ENCODE results near the gene TMEM8B.
"Not testable (repeated sequence)": the region's sequence is repeated elsewhere in the genome, so short reads cannot be mapped to it uniquely, and the experiment has no call there.

Gene TMEM8B

GRCh38 chr9:35908504-35909125 lies 79.6 kb downstream of the TMEM8B start:
- DNase-seq (ENCODE audit: low spot score) = no peak

- DNase-seq (ENCODE audit: low spot score) = no peak
Measured at GRCh38 chr9:35909274-35909673, 80.2 kb downstream of the TMEM8B start, which contains the start of gene SPAAR. TSS of gene SPAAR (plus strand) at chr9:35909490. CDS start at chr9:35910464, 974 bp downstream.

GRCh38 chr9:35909687-35910612 lies 80.9 kb downstream of the TMEM8B start:
- DNase-seq (ENCODE audit: low spot score) = no peak

GRCh38 chr9:35910613-35911359 lies 81.8 kb downstream of the TMEM8B start:
- peak; percentile 42 for DNase-seq (ENCODE audit: low spot score)

GRCh38 chr9:35911690-35912089 lies 82.7 kb downstream of the TMEM8B start:
- DNase-seq (ENCODE audit: low spot score) = no peak

GRCh38 chr9:35912791-35913400 lies 83.9 kb downstream of the TMEM8B start:
- no peak for DNase-seq (ENCODE audit: low spot score)

- not testable (repeated sequence) for DNase-seq (ENCODE audit: low spot score)
Measured at GRCh38 chr9:35913429-35913828, 84.4 kb downstream of the TMEM8B start.

GRCh38 chr9:35914301-35914807 lies 85.3 kb downstream of the TMEM8B start:
- peak; percentile 36 for DNase-seq (ENCODE audit: low spot score)
